ENCODE results near the gene RAB31. TPM values are rescaled to one million over a fixed set of nuclear protein-coding genes. Genes with fewer than 3 reads are reported as not detected.

The RAB31 gene
- total RNA-seq, 4 donors from 2014 or later: 13.1 to 18.4 (median 16.9) TPM

DNA sequence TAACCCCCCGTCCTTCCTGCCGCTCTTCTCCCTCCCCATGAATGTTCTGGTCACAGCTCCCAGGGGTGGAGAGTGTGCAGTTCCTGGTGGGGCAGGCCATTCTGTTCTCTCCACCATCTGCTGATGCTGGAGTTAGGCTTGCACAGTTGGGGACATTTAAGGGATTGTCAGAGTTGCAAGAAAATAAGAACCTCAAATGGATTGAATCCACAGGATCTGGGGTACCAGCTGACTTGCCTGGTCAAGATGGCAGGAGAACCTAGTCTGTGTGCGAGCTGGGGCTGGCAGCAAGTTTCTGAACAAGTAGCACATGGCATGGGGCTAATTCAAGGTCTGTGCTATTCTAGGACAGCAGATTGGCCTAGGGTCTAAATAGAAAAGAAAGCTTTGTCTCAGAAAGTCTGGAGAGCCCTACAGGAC, 116.9 kb downstream of the RAB31 start:
- H3K27me3 ChIP-seq: no peaks in the 10 kb centered on the region
- H3K27ac ChIP-seq: peak overlapping the region; percentile 73 to 84 (median 82)
- no peak for DNase-seq
- no peaks in the 10 kb centered on the region for H3K36me3 ChIP-seq
- TF ChIP-seq POLR2AphosphoS5 (IDR thresholded peaks at IDR 0.05) (no peak), EP300 (IDR thresholded peaks at IDR 0.05; ENCODE audit: low read depth) (no peak), POLR2A (IDR thresholded peaks at IDR 0.05) (no peak)
- TF ChIP-seq, protein P1, sequence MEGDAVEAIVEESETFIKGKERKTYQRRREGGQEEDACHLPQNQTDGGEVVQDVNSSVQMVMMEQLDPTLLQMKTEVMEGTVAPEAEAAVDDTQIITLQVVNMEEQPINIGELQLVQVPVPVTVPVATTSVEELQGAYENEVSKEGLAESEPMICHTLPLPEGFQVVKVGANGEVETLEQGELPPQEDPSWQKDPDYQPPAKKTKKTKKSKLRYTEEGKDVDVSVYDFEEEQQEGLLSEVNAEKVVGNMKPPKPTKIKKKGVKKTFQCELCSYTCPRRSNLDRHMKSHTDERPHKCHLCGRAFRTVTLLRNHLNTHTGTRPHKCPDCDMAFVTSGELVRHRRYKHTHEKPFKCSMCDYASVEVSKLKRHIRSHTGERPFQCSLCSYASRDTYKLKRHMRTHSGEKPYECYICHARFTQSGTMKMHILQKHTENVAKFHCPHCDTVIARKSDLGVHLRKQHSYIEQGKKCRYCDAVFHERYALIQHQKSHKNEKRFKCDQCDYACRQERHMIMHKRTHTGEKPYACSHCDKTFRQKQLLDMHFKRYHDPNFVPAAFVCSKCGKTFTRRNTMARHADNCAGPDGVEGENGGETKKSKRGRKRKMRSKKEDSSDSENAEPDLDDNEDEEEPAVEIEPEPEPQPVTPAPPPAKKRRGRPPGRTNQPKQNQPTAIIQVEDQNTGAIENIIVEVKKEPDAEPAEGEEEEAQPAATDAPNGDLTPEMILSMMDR (IDR thresholded peaks at IDR 0.05): no peak
- in situ Hi-C loops (cut with MboI; ENCODE audit: low pct_ligation_motif_present in 1 of 4, low pct_unique_long_range_greater_than_20kb in 1 of 4, low sequenced_read_pairs in 3 of 4) (no loop called here), intact Hi-C loops (cut with DNase I; ENCODE audit: low total_unique reads) (no loop called here)
- no peaks in the 10 kb centered on the region for H3K9me3 ChIP-seq
- peaks cover 20 to 46% (median 34%) of the 10 kb centered on the region in 4 donors for H3K4me1 ChIP-seq
- H3K4me3 ChIP-seq: no peak overlapping the region
- 88 to 90% methylated on average over 1 to 3 of the region's 3 CpGs for WGBS, 2 donors (ENCODE audit: low coverage in 1 of 2)

DNA sequence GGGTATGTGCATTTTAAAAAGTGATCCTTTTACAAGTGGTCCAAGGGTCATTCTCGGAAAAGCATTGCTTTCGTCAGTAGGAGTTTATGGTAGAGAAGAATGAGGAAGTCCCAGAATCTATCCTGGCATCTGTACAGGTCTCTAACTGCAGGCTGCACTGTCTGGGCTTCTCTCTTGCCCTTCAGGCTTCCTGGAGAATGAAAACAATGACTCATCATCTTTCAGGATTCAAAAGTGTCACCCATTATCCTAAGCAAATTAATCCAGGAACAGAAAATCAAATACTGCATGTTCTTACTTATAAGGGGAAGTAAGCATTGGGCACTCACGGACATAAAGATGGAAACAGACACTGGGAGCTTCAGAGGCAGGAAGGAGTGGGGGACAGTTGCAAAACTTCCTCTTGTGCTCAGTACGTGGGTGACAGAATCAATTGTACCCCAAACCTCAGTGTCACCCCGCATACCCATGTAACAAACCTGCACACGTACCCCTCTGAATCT, 117.5 kb downstream of the RAB31 start:
- in situ Hi-C loops (cut with MboI; ENCODE audit: low pct_ligation_motif_present in 1 of 4, low pct_unique_long_range_greater_than_20kb in 1 of 4, low sequenced_read_pairs in 3 of 4): no loop called here
- H3K27ac ChIP-seq: peak overlapping the region; percentile 73 to 84 (median 82)
- H3K4me3 ChIP-seq: no peak overlapping the region
- H3K27me3 ChIP-seq: no peaks in the 10 kb centered on the region
- intact Hi-C loops (cut with DNase I; ENCODE audit: low total_unique reads): no loop called here
- TF ChIP-seq, protein P1 (IDR thresholded peaks at IDR 0.05): peak in 1 of 5 experiments; percentile 8
- TF ChIP-seq POLR2AphosphoS5 (IDR thresholded peaks at IDR 0.05) (peak; percentile 46 to 77 (median 59)), EP300 (IDR thresholded peaks at IDR 0.05; ENCODE audit: low read depth) (peak; percentile 44), POLR2A (IDR thresholded peaks at IDR 0.05) (no peak)
- peaks cover 20 to 46% (median 34%) of the 10 kb centered on the region in 4 donors for H3K4me1 ChIP-seq
- H3K9me3 ChIP-seq: no peaks in the 10 kb centered on the region
- 0 to 29% methylated on average over 2 to 6 of the region's 6 CpGs for WGBS, 2 donors (ENCODE audit: low coverage in 1 of 2)
- DNase-seq: peak; percentile 68
- H3K36me3 ChIP-seq: no peaks in the 10 kb centered on the region

DNA sequence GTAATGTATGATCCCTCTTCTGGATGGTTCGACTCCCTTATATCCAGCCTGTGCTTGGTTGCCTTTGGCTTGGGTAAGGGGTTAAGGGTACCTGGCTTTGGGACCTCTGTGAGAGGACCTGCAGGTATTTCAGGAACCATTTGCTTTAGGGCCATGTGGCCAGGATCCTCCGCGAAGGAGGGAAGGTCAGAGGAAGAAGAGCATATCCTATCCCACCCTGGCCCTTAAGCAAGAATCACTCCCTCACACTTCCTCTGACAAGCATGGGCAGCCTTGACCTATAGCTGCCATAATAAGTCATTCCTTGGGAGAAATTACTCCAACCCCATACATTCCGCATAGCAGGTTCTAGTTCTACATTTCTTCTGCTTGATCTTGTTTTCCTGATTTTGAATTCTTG, 118.6 kb downstream of the RAB31 start:
- TF ChIP-seq EP300 (IDR thresholded peaks at IDR 0.05; ENCODE audit: low read depth): no peak
- TF ChIP-seq, protein P1 (IDR thresholded peaks at IDR 0.05): no peak
- Histone ChIP-seq H3K36me3 (no peaks in the 10 kb centered on the region), H3K9me3 (no peaks in the 10 kb centered on the region), H3K4me3 (no peak overlapping the region), H3K27ac (peak overlapping the region; percentile 58 to 84 (median 82)), H3K27me3 (no peaks in the 10 kb centered on the region), H3K4me1 (peaks cover 20 to 46% (median 34%) of the 10 kb centered on the region in 4 donors)
- 88 to 100% methylated on average over 2 to 4 of the region's 4 CpGs for WGBS, 2 donors (ENCODE audit: low coverage in 1 of 2)
- in situ Hi-C loops (cut with MboI; ENCODE audit: low pct_ligation_motif_present in 1 of 4, low pct_unique_long_range_greater_than_20kb in 1 of 4, low sequenced_read_pairs in 3 of 4): no loop called here
- intact Hi-C loops (cut with DNase I; ENCODE audit: low total_unique reads): no loop called here
- DNase-seq: no peak

- peaks cover 20 to 46% (median 34%) of the 10 kb centered on the region in 4 donors for H3K4me1 ChIP-seq
- DNase-seq: no peak
- no peak overlapping the region for H3K4me3 ChIP-seq
- H3K27me3 ChIP-seq: no peaks in the 10 kb centered on the region
- WGBS, 2 donors (ENCODE audit: low coverage in 1 of 2): 47 to 75% methylated on average over 5 to 7 of the region's 7 CpGs
- no peak for TF ChIP-seq POLR2AphosphoS5 (IDR thresholded peaks at IDR 0.05)
- no peak for TF ChIP-seq EP300 (IDR thresholded peaks at IDR 0.05; ENCODE audit: low read depth)
- TF ChIP-seq POLR2A (IDR thresholded peaks at IDR 0.05): no peak
- TF ChIP-seq, protein P1 (IDR thresholded peaks at IDR 0.05): no peak
- intact Hi-C loops (cut with DNase I; ENCODE audit: low total_unique reads): no loop called here
- in situ Hi-C loops (cut with MboI; ENCODE audit: low pct_ligation_motif_present in 1 of 4, low pct_unique_long_range_greater_than_20kb in 1 of 4, low sequenced_read_pairs in 3 of 4): no loop called here
- H3K27ac ChIP-seq: peak overlapping the region; percentile 58 to 84 (median 82)
- H3K36me3 ChIP-seq: no peaks in the 10 kb centered on the region
- H3K9me3 ChIP-seq: no peaks in the 10 kb centered on the region
Measured at GRCh38 chr18:9827211-9827792, 119.2 kb downstream of the RAB31 start.
